H1 (cell line): Measurements from ENCODE around the gene PPP2R3C. TPM values are rescaled to one million over a fixed set of nuclear protein-coding genes. Genes with fewer than 3 reads are reported as not detected.

Experiments
- CTCF ChIA-PET: fragments of 300-600 bp; sonication (Branson Sonifier 250); formaldehyde crosslinking; loops from one replicate; lab custom pipeline; 2021; ENCODE audit not compliant: partially characterized antibody; lab: Charles Lee
- POLR2A ChIA-PET: fragments of 300-600 bp; sonication (Branson Sonifier 250); formaldehyde crosslinking; loops from one replicate; lab custom pipeline; 2021; ENCODE audit warnings: inconsistent platforms; ENCODE audit not compliant: partially characterized antibody; lab: Charles Lee
- DNase-seq, 2 experiments: peaks; one replicate each; pipeline versions ENCODE4 v3.0.0 to v3.0.0-alpha.2; 2010 to 2022; ENCODE audit warnings: low spot score in 2 of 2, low read depth in 1 of 2, mixed read lengths in 1 of 2
- FAIRE-seq: peaks from 2 replicates; lab custom pipeline; 2011; peaks lifted over from hg19 to GRCh38; lab: Jason Lieb, UNC
- H2AFZ ChIP-seq: 2 replicates; pipeline ENCODE4 v1.8.1; 2012; ENCODE audit warnings: low read length, inconsistent platforms
- H2AK5ac ChIP-seq: 2 replicates; pipeline ENCODE4 v1.6.1; 2013; ENCODE audit warnings: low read depth, low read length
- H2BK120ac ChIP-seq: replicated peaks from 2 replicates; pipeline ENCODE3; 2013; ENCODE audit warnings: low read depth, low read length, inconsistent platforms
- H2BK12ac ChIP-seq: 2 replicates; pipeline ENCODE4 v1.6.1; 2013; ENCODE audit warnings: low read depth, low read length
- H2BK15ac ChIP-seq: 2 replicates; pipeline ENCODE4 v1.6.1; 2013; ENCODE audit warnings: low read length
- H2BK20ac ChIP-seq: 2 replicates; pipeline ENCODE4 v1.6.1; 2013; ENCODE audit warnings: low read length
- H2BK5ac ChIP-seq: 2 replicates; pipeline ENCODE4 v1.6.1; 2013; ENCODE audit warnings: low read depth, low read length
- H3K14ac ChIP-seq: 2 replicates; pipeline ENCODE4 v1.6.1; 2013; ENCODE audit warnings: inconsistent platforms; ENCODE audit not compliant: insufficient read length
- H3K18ac ChIP-seq: 2 replicates; pipeline ENCODE4 v1.6.1; 2013; ENCODE audit warnings: low read length; ENCODE audit errors: extremely low read depth
- H3K23ac ChIP-seq: 2 replicates; pipeline ENCODE4 v1.6.1; 2013; ENCODE audit warnings: inconsistent platforms; ENCODE audit not compliant: insufficient read length
- H3K23me2 ChIP-seq: 2 replicates; pipeline ENCODE4 v1.6.1; 2013; ENCODE audit warnings: low read depth, low read length
- H3K27ac ChIP-seq: 2 replicates; pipeline ENCODE4 v1.6.1; 2011; ENCODE audit warnings: low read depth, low read length, inconsistent platforms
- H3K27me3 ChIP-seq, 4 experiments: replicated peaks in 1 of 4; 1 replicate in 1 of 4; 2 replicates in 3 of 4; pipeline versions ENCODE4 v1.6.1 to v1.8.1; 2011 to 2013; ENCODE audit warnings: low read length in 3 of 4, mild to moderate bottlenecking in 3 of 4, inconsistent platforms in 2 of 4, mixed read lengths in 2 of 4, moderate library complexity in 1 of 4; ENCODE audit not compliant: control insufficient read depth in 3 of 4, insufficient read depth in 3 of 4; ENCODE audit errors: extremely low read depth in 1 of 4
- H3K36me3 ChIP-seq, 4 experiments: 2 replicates each; pipeline versions ENCODE4 v1.6.1 to v1.8.1; 2011 to 2013; ENCODE audit warnings: mild to moderate bottlenecking in 4 of 4, low read length in 3 of 4, moderate library complexity in 2 of 4, control low read depth in 1 of 4, inconsistent platforms in 1 of 4; ENCODE audit not compliant: insufficient read depth in 4 of 4, control insufficient read depth in 2 of 4
- H3K4ac ChIP-seq: replicated peaks from 2 replicates; pipeline ENCODE3; 2013; ENCODE audit warnings: low read length, low read depth, mixed read lengths, inconsistent platforms; ENCODE audit not compliant: insufficient read length
- H3K4me1 ChIP-seq, 4 experiments: replicated peaks in 1 of 4; 1 replicate in 1 of 4; 2 replicates in 3 of 4; pipeline versions ENCODE4 v1.6.1 to v1.8.1; 2011 to 2013; ENCODE audit warnings: low read length in 3 of 4, inconsistent platforms in 2 of 4, mixed read lengths in 1 of 4; ENCODE audit not compliant: insufficient read depth in 4 of 4, control insufficient read depth in 3 of 4
- H3K4me2 ChIP-seq, 2 experiments: 2 replicates each; pipeline versions ENCODE4 v1.6.1 to v1.8.1; 2011 to 2013; ENCODE audit warnings: low read depth in 2 of 2, low read length in 2 of 2, control low read depth in 1 of 2, inconsistent platforms in 1 of 2, mild to moderate bottlenecking in 1 of 2; ENCODE audit not compliant: insufficient read depth in 1 of 2
- H3K4me3 ChIP-seq, 4 experiments: fragments of 200-600, 300-600 bp in 1 of 4; sonication (generic), shearing (Covaris generic), sonication (Bioruptor Twin) in 1 of 4; 2 replicates each; pipeline versions ENCODE4 v1.5.1 to v1.8.1; 2011 to 2016; ENCODE audit warnings: low read length in 4 of 4, low read depth in 3 of 4, control low read depth in 2 of 4, inconsistent platforms in 2 of 4, mild to moderate bottlenecking in 2 of 4, mixed read lengths in 1 of 4, moderate library complexity in 1 of 4; ENCODE audit not compliant: insufficient read depth in 2 of 4; ENCODE audit errors: extremely low read depth in 1 of 4
- H3K56ac ChIP-seq: replicated peaks from 2 replicates; pipeline ENCODE3; 2013; ENCODE audit warnings: low read depth, mild to moderate bottlenecking, mixed read lengths, low read length, inconsistent platforms; ENCODE audit not compliant: insufficient read length
- H3K79me1 ChIP-seq: 2 replicates; pipeline ENCODE4 v1.6.1; 2013; ENCODE audit warnings: low read depth, low read length, control low read depth
- H3K79me2 ChIP-seq, 2 experiments: 2 replicates each; pipeline versions ENCODE4 v1.6.1 to v1.8.1; 2012 to 2013; ENCODE audit warnings: low read length in 2 of 2, mild to moderate bottlenecking in 2 of 2, inconsistent platforms in 1 of 2; ENCODE audit not compliant: insufficient read depth in 2 of 2, control insufficient read depth in 1 of 2
- H3K9ac ChIP-seq, 4 experiments: replicated peaks in 1 of 4; 1 replicate in 1 of 4; 2 replicates in 3 of 4; pipeline versions ENCODE4 v1.6.1 to v1.8.1; 2011 to 2013; ENCODE audit warnings: low read depth in 3 of 4, low read length in 3 of 4, control low read depth in 2 of 4, mild to moderate bottlenecking in 2 of 4, moderate library complexity in 2 of 4, inconsistent platforms in 1 of 4; ENCODE audit errors: extremely low read depth in 1 of 4
- H3K9me3 ChIP-seq, 2 experiments: 2 replicates each; pipeline versions ENCODE4 v1.6.1 to v1.8.1; 2012 to 2013; ENCODE audit warnings: mild to moderate bottlenecking in 2 of 2, moderate library complexity in 2 of 2, control low read depth in 1 of 2, inconsistent platforms in 1 of 2, low read depth in 1 of 2, low read length in 1 of 2, mixed read lengths in 1 of 2; ENCODE audit not compliant: insufficient read depth in 2 of 2
- H4K20me1 ChIP-seq, 2 experiments: replicated peaks in 1 of 2; 2 replicates each; pipeline versions ENCODE3 to v1.8.1; 2011 to 2013; ENCODE audit warnings: inconsistent platforms in 2 of 2, low read length in 2 of 2, mild to moderate bottlenecking in 1 of 2; ENCODE audit not compliant: insufficient read depth in 2 of 2, control insufficient read depth in 1 of 2
- H4K5ac ChIP-seq: 2 replicates; pipeline ENCODE4 v1.6.1; 2013; ENCODE audit warnings: low read length, low read depth, mixed read lengths, inconsistent platforms; ENCODE audit not compliant: insufficient read length
- H4K8ac ChIP-seq: 2 replicates; pipeline ENCODE4 v1.8.0; 2013; ENCODE audit warnings: mild to moderate bottlenecking, moderate library complexity, low read length, inconsistent platforms; ENCODE audit not compliant: insufficient read depth; ENCODE audit errors: extremely low read depth
- H4K91ac ChIP-seq: replicated peaks from 2 replicates; pipeline ENCODE3; 2013; ENCODE audit warnings: low read length, mixed read lengths, inconsistent platforms; ENCODE audit not compliant: insufficient read length
- ATF3 ChIP-seq: IDR thresholded peaks from 2 replicates; pipeline ENCODE4 v1.6.1; 2011; ENCODE audit warnings: low read depth, mild to moderate bottlenecking, low read length; ENCODE audit not compliant: insufficient read depth
- CTBP2 ChIP-seq: IDR thresholded peaks from 2 replicates; pipeline ENCODE4 v1.7.0; 2011; ENCODE audit warnings: borderline replicate concordance, mild to moderate bottlenecking, moderate library complexity, mixed read lengths, low read length; ENCODE audit not compliant: insufficient read depth, insufficient read length
- EZH2 ChIP-seq: fragments of 200-600 bp; sonication (generic); IDR thresholded peaks from 2 replicates; pipeline ENCODE4 v1.7.1; 2012; ENCODE audit warnings: low read depth, mild to moderate bottlenecking, moderate library complexity, low read length, inconsistent platforms; ENCODE audit not compliant: severe bottlenecking
- GABPA ChIP-seq: IDR thresholded peaks from 2 replicates; pipeline ENCODE4 v1.6.1; 2011; ENCODE audit warnings: mild to moderate bottlenecking, low read length, moderate library complexity, borderline replicate concordance; ENCODE audit not compliant: insufficient read depth
- HDAC2 ChIP-seq, 2 experiments: fragments of 300-600 bp in 1 of 2; sonication (generic) in 1 of 2; IDR thresholded peaks; 2 replicates each; pipeline ENCODE4 v1.6.1; 2011 to 2012; ENCODE audit warnings: low read depth in 2 of 2, low read length in 2 of 2, mild to moderate bottlenecking in 2 of 2, moderate library complexity in 2 of 2, borderline replicate concordance in 1 of 2, inconsistent platforms in 1 of 2
- NRF1 ChIP-seq: IDR thresholded peaks from 2 replicates; pipeline ENCODE4 v1.6.1; 2011; ENCODE audit warnings: mild to moderate bottlenecking, low read depth, low read length, improper control_type of control experiment
- POLR2AphosphoS5 ChIP-seq: IDR thresholded peaks from 2 replicates; pipeline ENCODE4 v1.6.1; 2011; ENCODE audit warnings: low read depth, low read length
- RAD21 ChIP-seq, 2 experiments: IDR thresholded peaks in 1 of 2; conservative IDR thresholded peaks in 1 of 2; 2 replicates each; pipeline ENCODE4 v1.6.1; 2011; ENCODE audit warnings: low read depth in 2 of 2, low read length in 2 of 2, improper control_type of control experiment in 1 of 2, inconsistent platforms in 1 of 2, mild to moderate bottlenecking in 1 of 2, moderate library complexity in 1 of 2
- SIRT6 ChIP-seq: IDR thresholded peaks from one replicate; pipeline ENCODE4 v1.7.1; 2012; ENCODE audit warnings: low read length, inconsistent platforms
- SIX5 ChIP-seq: IDR thresholded peaks from 2 replicates; pipeline ENCODE4 v1.6.1; 2011; ENCODE audit warnings: mild to moderate bottlenecking, low read depth, low read length
- SP1 ChIP-seq: IDR thresholded peaks from 2 replicates; pipeline ENCODE4 v1.6.1; 2011; ENCODE audit warnings: low read depth, low read length
- SUZ12 ChIP-seq: fragments of 200-600 bp; sonication (generic); IDR thresholded peaks from 2 replicates; pipeline ENCODE4 v1.6.1; 2012; ENCODE audit warnings: mild to moderate bottlenecking, inconsistent platforms, low read length, moderate library complexity, mixed read lengths
- WGBS, 2 experiments: shearing (Covaris generic) in 1 of 2; methylation state at CpG; one replicate each; pipeline versions ENCODE4 v1.1.6 to v1.1.7; 2013 to 2015; ENCODE audit warnings: low lambda C conversion rate in 2 of 2, mixed read lengths in 2 of 2, inconsistent platforms in 1 of 2, low coverage in 1 of 2, missing lambda C conversion rate in 1 of 2; ENCODE audit not compliant: insufficient replicate concordance in 2 of 2, insufficient coverage in 1 of 2, insufficient read length in 1 of 2; ENCODE audit errors: extremely low coverage in 1 of 2, missing lambda C conversion rate in 1 of 2; 5-methylcytosine and 5-hydroxymethylcytosine counted together
- polyA plus RNA-seq, 7 experiments: library from polyadenylated mRNA; depleted of rRNA in 3 of 7; stranded (reverse) in 5 of 7; unstranded in 2 of 7; fragments of >200 nt in 5 of 7; fragments of 200-250 nt in 2 of 7; gene quantifications; 1 replicate in 5 of 7; 2 replicates in 1 of 7; 4 replicates in 1 of 7; pipeline versions ENCODE4 v1.2.1 to v1.2.3, GENCODE V29; 2011 to 2013; ENCODE audit warnings: missing spikeins in 2 of 7, mixed read lengths in 2 of 7
- total RNA-seq: library from RNA; stranded (reverse); fragmentation: NEBNext Ultra II Directional; extraction: Animal tissue kit (Norgen Biotek cat#: 25700); gene quantifications from 2 replicates; pipeline ENCODE4 v1.2.1, GENCODE V29; 2021

The PPP2R3C gene
- total and polyA plus RNA-seq, 2 of the 8 experiments (the other 6 are each of a cell fraction or from before 2014, with no cell fraction given), result 7.1 to 26.7 TPM

- Histone ChIP-seq H2BK15ac (no peak overlapping the region), H3K23ac (no peak overlapping the region), H3K27me3 (no peaks in the 10 kb centered on the region), H2BK120ac (no peak overlapping the region), H2BK12ac (no peak overlapping the region), H4K5ac (no peak overlapping the region), H3K14ac (no peak overlapping the region), H3K4me3 (no peak overlapping the region), H3K9ac (no peak overlapping the region), H3K4me2 (no peak overlapping the region), H3K9me3 (peaks cover 0 to 11% of the 10 kb centered on the region in 2 experiments; a peak in 1 of 4 replicates), H3K18ac (no peak overlapping the region), H3K36me3 (peaks cover 0 to 5% (median 1%) of the 10 kb centered on the region in 4 experiments; a peak in 2 of 8 replicates), H2AFZ (no peak overlapping the region), H3K79me1 (no peaks in the 10 kb centered on the region), H3K56ac (no peak overlapping the region), H4K91ac (no peak overlapping the region), H4K20me1 (no peaks in the 10 kb centered on the region), H3K23me2 (no peaks in the 10 kb centered on the region; the same call in 1 of the 2 replicates), H2BK5ac (no peak overlapping the region), H3K4me1 (peaks cover 0 to 4% (median 0%) of the 10 kb centered on the region in 4 experiments; a peak in 3 of 7 replicates), H4K8ac (no peak overlapping the region), H3K27ac (no peak overlapping the region), H2AK5ac (no peak overlapping the region), H3K79me2 (no peaks in the 10 kb centered on the region), H2BK20ac (no peak overlapping the region), H3K4ac (no peak overlapping the region)
- ChIA-PET POLR2A (interaction anchor here (1.4 to 1.5 kb wide), 2 partner anchors 10 to 32 kb away, joined by 3 read pairs; partner anchors contain the start of gene PPP2R3C), CTCF (interaction anchor here (0.7 to 5.2 kb wide), 3 partner anchors 12 to 268 kb away, joined by 3 to 26 read pairs (median 5); no protein-coding TSS in a partner anchor)
- DNase-seq (no peak), FAIRE-seq (no peak)
- WGBS, 2 experiments, result 74% methylated on average over 2 of the region's 2 CpGs; no CpG with 5 or more reads in 1 of the 2 experiments
- TF ChIP-seq HDAC2 (IDR thresholded peaks at IDR 0.05; ENCODE audit: borderline replicate concordance in 1 of 2, low read depth in 2 of 2, low read length in 2 of 2), result no peak
- TF ChIP-seq POLR2AphosphoS5, result no peak
- no peak for TF ChIP-seq ATF3
- TF ChIP-seq SIRT6, result no peak
- TF ChIP-seq SP1, result no peak
- no peak for TF ChIP-seq RAD21 (IDR thresholded peaks at IDR 0.05 in 1 of 2, conservative IDR thresholded peaks at IDR 0.05 in 1 of 2; ENCODE audit: low read depth in 2 of 2, low read length in 2 of 2)
- TF ChIP-seq SUZ12, result no peak
- TF ChIP-seq CTBP2, result no peak
- no peak for TF ChIP-seq NRF1
- TF ChIP-seq EZH2, result no peak
- TF ChIP-seq GABPA, result no peak
- TF ChIP-seq SIX5, result no peak
Observed at GRCh38 chr14:35154016-35154415, 32.2 kb upstream of the PPP2R3C start.
